ENCODE measurements around the gene DST.

The DST gene

DNA sequence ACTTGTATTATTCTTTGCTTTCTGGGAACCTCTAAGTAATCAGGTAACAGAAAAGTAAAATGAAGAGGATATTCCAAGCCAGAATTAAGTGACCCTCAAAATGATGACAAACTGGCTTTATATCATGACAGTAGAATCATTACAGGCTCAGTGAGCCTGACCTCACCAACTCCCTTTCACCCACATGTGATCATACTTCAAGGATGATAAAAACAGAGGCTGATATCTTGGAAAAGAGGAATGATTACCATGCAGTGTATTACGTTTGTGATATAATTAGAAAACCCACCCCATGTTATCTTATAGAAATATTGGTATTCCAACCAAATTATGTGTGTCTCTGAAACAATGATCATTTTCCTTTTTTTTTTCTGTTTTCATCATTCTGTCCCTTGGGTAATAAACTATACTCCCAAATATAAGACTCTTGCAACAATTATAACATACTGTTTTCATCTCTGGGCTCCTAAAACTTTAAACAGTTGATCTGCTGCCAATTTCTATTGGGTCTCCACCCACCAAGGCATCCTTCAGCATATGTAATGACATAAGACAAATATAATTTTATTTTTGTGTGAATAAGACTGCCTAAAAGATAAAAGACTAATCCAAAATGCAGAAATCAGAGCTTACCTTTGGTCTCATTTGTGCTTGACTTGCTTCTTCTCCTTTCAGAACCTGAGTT, 115.7 kb downstream of the DST start:
- CTCF ChIA-PET, result no interaction called here
- POLR2A ChIA-PET (ENCODE audit: low non-redundant PET), result no interaction called here
- DNase-seq (ENCODE audit: low spot score), result no peak
- TF ChIP-seq, protein P1, sequence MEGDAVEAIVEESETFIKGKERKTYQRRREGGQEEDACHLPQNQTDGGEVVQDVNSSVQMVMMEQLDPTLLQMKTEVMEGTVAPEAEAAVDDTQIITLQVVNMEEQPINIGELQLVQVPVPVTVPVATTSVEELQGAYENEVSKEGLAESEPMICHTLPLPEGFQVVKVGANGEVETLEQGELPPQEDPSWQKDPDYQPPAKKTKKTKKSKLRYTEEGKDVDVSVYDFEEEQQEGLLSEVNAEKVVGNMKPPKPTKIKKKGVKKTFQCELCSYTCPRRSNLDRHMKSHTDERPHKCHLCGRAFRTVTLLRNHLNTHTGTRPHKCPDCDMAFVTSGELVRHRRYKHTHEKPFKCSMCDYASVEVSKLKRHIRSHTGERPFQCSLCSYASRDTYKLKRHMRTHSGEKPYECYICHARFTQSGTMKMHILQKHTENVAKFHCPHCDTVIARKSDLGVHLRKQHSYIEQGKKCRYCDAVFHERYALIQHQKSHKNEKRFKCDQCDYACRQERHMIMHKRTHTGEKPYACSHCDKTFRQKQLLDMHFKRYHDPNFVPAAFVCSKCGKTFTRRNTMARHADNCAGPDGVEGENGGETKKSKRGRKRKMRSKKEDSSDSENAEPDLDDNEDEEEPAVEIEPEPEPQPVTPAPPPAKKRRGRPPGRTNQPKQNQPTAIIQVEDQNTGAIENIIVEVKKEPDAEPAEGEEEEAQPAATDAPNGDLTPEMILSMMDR (conservative IDR thresholded peaks at IDR 0.05; ENCODE audit: low read depth), result no peak
- H3K27ac ChIP-seq, result no peak overlapping the region

DNA sequence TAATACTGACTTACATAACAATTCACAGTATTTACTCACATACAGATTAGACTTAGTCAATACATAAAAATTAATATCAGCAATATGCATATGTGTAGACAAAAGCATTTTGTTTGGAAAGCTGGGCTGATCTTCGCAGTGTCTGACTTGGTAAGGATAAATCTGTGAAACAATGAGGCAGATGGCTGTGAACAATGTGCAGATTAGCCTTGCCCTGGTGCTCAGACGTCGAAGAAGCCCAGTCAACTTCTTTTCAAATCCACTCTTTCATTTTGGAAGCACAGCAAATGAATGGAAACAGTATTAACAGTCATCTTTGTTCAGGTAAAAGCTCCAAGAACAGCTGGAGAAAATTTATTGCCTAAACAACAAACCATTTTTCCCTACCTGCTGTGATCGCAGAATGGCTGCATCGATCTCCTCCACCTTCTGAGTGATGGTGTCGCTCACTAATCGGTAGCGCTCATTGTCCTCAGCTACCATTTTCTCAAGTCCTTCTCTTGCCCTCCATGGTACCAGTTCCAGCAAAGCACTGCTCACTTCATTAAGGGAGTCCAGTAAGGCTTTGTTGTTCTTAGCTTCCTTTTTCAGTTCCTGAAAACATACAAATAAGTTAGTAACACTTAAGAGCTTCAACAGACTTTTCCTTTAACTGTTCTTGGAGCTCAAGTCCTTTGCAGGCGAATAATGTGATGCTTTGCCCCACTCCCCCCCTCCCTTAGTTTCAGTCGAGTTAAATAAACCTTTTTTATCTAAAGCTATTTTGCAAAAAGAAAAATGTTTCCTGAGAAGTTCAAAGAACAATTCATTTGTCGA, 116.5 kb downstream of the DST start:
- CTCF ChIA-PET, result interaction anchor here (0.5 to 1.0 kb wide), 2 partner anchors 16 to 44 kb away, joined by 3 to 5 read pairs; no protein-coding TSS in a partner anchor
- POLR2A ChIA-PET (ENCODE audit: low non-redundant PET), result interaction anchor here (0.6 kb wide), 1 partner anchor 16 kb away, joined by 3 read pairs; no protein-coding TSS in a partner anchor
- DNase-seq (ENCODE audit: low spot score), result no peak
- H3K27ac ChIP-seq, result no peak overlapping the region
- TF ChIP-seq, protein P1 (conservative IDR thresholded peaks at IDR 0.05; ENCODE audit: low read depth), result no peak

DNA sequence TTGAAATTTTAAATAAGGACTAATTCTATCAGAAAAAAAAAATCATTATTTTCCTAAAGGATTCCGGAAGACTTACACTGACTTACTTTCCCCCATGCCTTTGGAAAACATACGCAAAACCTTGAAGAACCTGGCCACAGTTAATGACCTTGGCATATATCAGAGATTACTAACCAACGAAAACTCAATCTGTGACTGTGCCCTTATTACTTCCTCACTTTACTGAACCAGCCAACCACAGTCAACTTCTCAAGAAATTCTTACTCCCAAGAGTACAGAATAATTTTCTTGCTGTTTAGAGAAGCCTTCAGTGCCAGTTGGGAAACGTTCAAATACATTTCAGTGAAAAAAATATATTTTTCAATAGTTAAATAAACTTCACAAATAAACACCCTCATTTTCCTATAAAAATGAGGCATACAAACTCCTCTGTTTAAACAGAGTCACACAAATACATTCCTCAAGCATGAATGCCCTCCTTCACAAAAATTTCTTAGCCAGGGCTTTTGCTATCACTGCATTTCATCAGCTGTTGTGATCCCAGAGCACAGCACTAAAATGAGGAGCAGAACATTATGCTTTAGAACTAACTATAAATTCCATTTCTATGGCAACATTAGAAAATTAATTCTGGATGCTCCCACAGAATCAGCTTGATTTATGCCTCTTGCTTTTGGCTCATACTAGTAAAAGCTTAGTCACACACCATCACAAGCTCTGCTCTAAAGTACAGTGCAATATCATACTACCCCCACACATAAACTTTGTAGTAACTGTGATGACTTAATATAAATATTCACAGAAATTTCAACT, 117.6 kb downstream of the DST start:
- ChIA-PET POLR2A (ENCODE audit: low non-redundant PET) (no interaction called here), CTCF (interaction anchor here (0.5 to 1.0 kb wide), 3 partner anchors 17 to 50 kb away, joined by 3 to 5 read pairs (median 3); no protein-coding TSS in a partner anchor)
- TF ChIP-seq, protein P1 (conservative IDR thresholded peaks at IDR 0.05; ENCODE audit: low read depth), result no peak
- DNase-seq (ENCODE audit: low spot score), result no peak
- no peak overlapping the region for H3K27ac ChIP-seq

DNA sequence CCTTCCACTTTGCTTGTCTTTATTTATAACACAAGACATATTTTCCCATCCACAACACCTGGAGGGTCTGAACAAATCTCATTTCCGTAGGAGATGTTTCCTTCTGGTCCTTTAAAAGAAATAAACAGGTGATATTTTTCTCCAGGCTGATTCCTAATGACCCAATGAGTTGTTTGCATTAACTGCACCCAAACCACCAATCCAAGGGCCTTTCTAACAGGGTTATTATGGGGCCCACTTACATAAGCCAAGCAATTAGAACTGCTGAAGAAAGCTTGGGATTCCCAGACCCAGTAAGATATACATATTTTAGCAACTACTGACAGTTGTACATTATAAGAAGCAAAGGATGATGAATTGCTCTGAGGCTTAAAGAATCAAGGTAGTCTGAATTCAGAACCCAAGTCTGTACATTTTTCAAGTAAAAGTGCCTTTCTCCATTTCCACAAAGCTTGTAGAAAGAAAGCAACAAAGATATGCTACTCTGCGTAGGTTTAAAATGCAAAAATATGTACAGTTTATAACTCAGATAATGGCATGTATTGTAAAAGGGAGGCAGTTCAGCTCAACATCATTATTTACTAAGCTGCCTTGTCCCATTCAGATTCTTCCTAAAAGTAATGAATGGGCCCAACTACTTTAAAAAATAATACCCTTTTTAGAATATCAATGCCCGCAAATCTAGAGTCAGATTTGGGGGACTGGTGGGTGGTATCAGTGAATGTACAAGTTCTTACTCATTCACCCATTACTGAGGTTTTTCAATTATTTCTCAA, 120.0 kb downstream of the DST start:
- ChIA-PET CTCF (interaction anchor here (0.7 kb wide), 1 partner anchor 148 kb away, joined by 4 read pairs; no protein-coding TSS in a partner anchor), POLR2A (ENCODE audit: low non-redundant PET) (no interaction called here)
- no peak overlapping the region for H3K27ac ChIP-seq
- TF ChIP-seq, protein P1 (conservative IDR thresholded peaks at IDR 0.05; ENCODE audit: low read depth), result no peak
- DNase-seq (ENCODE audit: low spot score), result no peak

DNA sequence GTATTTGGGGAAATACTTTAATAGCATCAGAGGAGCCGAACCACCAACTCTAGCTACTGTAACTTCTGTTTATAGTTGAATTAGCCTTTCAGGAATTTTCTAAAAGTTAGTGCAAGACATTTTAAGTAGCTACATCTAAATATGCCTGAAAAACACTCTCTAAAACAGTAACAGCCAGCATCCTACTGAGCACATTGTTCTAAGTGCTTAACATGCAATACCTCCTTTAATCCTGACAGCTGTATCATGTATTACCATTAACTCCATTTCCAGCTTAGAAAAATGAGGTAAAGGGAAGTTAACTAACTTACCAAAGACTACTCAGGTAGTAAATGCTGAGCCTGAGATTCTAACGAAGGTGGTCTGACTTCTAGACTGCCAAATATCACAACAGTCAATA, 120.7 kb downstream of the DST start:
- H3K27ac ChIP-seq, result no peak overlapping the region
- CTCF ChIA-PET, result interaction anchor here (0.7 kb wide), 1 partner anchor 30 kb away, joined by 3 read pairs; no protein-coding TSS in a partner anchor
- TF ChIP-seq, protein P1 (conservative IDR thresholded peaks at IDR 0.05; ENCODE audit: low read depth), result no peak
- DNase-seq (ENCODE audit: low spot score), result no peak
- POLR2A ChIA-PET (ENCODE audit: low non-redundant PET), result no interaction called here
